ENCODE measurements around the gene TOR2A.
"Not testable (repeated sequence)": the region's sequence is repeated elsewhere in the genome, so short reads cannot be mapped to it uniquely, and the experiment has no call there.

Gene TOR2A

GRCh38 chr9:127769101-127769500 is 34.0 kb upstream of the TOR2A start:
- H3K4me3 ChIP-seq (ENCODE audit: low read depth, low read length) = no peak overlapping the region

GRCh38 chr9:127768698-127769097 is 33.6 kb upstream of the TOR2A start:
- no peak overlapping the region for H3K4me3 ChIP-seq (ENCODE audit: low read depth, low read length)

DNA sequence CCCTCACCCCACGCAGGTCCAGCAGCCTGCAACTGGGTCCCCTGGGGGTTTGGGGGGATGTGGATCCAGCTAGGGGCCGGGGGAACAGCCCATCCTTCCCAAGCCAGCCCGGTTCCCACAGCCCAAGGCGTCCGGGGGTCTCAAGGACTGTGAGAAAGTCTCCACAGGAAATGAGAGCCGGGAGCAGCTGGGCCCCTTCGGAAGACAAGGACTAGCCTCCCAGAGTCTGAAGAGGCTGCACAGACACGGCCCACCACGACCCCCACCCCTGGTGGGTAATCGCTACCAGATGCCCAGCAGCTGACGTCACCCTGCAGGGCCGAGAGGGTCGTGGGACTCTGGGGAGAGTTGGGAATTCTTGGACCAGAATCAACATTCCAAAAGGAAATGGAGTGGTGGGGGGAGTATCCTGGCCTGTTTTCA is 32.8 kb upstream of the TOR2A start:
- H3K4me3 ChIP-seq (ENCODE audit: low read depth, low read length) = no peak overlapping the region

GRCh38 chr9:127767410-127767809 is 32.3 kb upstream of the TOR2A start:
- H3K4me3 ChIP-seq (ENCODE audit: low read depth, low read length) = no peak overlapping the region

DNA sequence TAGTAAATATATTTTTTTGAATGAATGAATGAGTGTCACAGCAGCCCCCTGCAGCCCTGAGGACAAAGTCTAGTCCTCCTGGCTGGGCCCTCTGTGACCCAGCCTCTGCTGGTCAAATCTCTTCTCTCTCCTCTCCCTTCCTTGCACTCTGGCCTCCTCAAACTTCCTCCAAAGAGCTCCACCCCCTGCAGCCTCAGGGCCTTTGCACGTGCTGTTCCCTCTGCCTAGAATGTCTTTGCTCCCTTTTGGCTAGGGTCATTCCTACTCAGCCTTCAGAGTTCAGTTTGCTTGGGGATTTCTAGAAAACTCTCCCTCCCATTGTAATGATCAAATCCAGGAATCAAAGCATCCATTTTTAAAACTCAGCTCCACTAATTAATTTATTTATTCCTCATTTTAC is 30.3 kb upstream of the TOR2A start:
- H3K4me3 ChIP-seq (ENCODE audit: low read depth, low read length) = no peak overlapping the region

- H3K4me3 ChIP-seq (ENCODE audit: low read depth, low read length) = no peak overlapping the region
These were observed 28.9 kb upstream of the TOR2A start for GRCh38 chr9:127763918-127764384.

- no peak overlapping the region for H3K4me3 ChIP-seq (ENCODE audit: low read depth, low read length)
These were observed 27.1 kb upstream of the TOR2A start for GRCh38 chr9:127762111-127762676.

GRCh38 chr9:127761491-127761956 is 26.4 kb upstream of the TOR2A start:
- no peak overlapping the region for H3K4me3 ChIP-seq (ENCODE audit: low read depth, low read length)

- H3K4me3 ChIP-seq (ENCODE audit: low read depth, low read length) = no peak overlapping the region
These were observed 26.0 kb upstream of the TOR2A start for GRCh38 chr9:127761061-127761460.

DNA sequence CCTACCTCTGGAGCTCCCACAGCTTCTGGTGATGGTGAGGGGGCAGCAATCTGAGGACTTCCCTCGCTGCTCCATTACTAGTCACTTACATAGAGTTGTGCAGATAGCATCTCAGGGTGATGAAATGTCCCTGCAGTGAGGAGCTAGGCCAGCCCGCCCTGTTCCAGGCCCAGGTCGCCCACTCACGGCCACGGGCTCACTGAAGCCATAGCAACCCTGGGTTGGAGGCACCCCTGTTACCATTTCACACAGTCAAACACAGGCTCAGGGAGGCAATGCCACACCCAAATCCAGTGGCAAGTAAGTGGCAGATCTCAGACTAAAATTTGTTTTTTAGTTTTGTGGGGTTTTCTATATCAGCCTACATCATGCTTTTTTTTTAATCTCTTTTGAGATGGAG is 23.7 kb upstream of the TOR2A start:
- no peak overlapping the region for H3K4me3 ChIP-seq (ENCODE audit: low read depth, low read length)

- not testable (repeated sequence) for H3K4me3 ChIP-seq (ENCODE audit: low read depth, low read length)
These were observed 21.7 kb upstream of the TOR2A start for GRCh38 chr9:127756776-127757175.

- H3K4me3 ChIP-seq (ENCODE audit: low read depth, low read length) = no peak overlapping the region
These were observed 21.1 kb upstream of the TOR2A start for GRCh38 chr9:127756233-127756632.

- H3K4me3 ChIP-seq (ENCODE audit: low read depth, low read length) = peak overlapping the region; percentile 57
These were observed 20.3 kb upstream of the TOR2A start for GRCh38 chr9:127755061-127756060.

GRCh38 chr9:127754099-127755060 is 19.3 kb upstream of the TOR2A start:
- peak overlapping the region; percentile 57 for H3K4me3 ChIP-seq (ENCODE audit: low read depth, low read length)

DNA sequence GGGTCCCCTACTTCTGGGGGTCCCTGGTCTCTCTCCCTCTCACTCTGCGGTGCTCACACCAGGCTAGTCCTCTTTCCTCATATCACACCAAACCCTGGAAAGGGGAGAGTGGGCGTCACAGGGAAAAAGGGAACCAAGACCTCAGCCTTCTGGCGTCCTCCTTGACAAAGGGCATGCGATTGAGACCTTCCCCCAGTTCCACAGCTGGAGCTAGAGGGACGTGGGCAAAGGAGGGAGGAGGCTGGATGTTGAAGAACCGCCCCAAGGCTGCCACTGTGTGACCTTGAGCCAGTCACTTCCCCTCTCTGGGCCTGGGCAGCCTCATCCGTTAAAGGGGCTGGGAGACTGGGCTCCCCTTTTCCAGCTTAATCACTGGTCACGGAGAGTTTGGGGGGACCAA is 18.5 kb upstream of the TOR2A start:
- H3K4me3 ChIP-seq (ENCODE audit: low read depth, low read length) = no peak overlapping the region

DNA sequence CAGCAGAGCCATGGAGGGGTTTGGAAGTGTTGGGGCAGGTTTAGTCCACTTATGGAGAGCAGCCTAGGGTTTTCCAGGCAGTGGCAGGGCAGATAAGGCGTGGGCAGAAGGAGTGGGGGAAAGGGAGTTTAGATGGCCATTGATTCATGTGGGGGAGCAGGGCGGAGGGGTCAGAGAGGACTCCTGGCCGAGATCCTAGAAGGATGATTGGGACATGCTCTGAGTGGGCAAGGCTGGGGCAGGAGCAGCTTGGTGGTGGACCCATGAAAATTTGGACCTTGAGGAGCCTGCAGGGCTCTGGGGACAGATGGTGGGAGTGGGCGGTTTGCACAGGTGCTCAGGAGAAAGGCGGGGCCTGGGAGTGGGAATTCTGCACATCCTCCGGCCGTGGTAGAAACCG is 18.1 kb upstream of the TOR2A start:
- H3K4me3 ChIP-seq (ENCODE audit: low read depth, low read length) = no peak overlapping the region

GRCh38 chr9:127751269-127752054 is 16.4 kb upstream of the TOR2A start:
- no peak overlapping the region for H3K4me3 ChIP-seq (ENCODE audit: low read depth, low read length)

- H3K4me3 ChIP-seq (ENCODE audit: low read depth, low read length) = no peak overlapping the region
These were observed 14.1 kb upstream of the TOR2A start for GRCh38 chr9:127749090-127749787.

- no peak overlapping the region for H3K4me3 ChIP-seq (ENCODE audit: low read depth, low read length)
These were observed 12.0 kb upstream of the TOR2A start for GRCh38 chr9:127746959-127747569.

Data from iPS-11a (cell line).